Chondrocyte (in vitro differentiated cells): ENCODE data around the gene WNT10A. TPM values are rescaled to one million over a fixed set of nuclear protein-coding genes. Genes with fewer than 3 reads are reported as not detected.

Experiments used
- DNase-seq: peaks from one replicate; pipeline ENCODE4 v3.0.0; 2021; ENCODE audit warnings: mixed read lengths, low spot score
- H3K27ac Mint-ChIP-seq: one replicate; pipeline ENCODE4 v1.8.0; 2021; ENCODE audit warnings: mild to moderate bottlenecking, moderate library complexity, mixed read lengths; ENCODE audit not compliant: unreplicated experiment
- H3K27me3 Mint-ChIP-seq: 2 replicates; pipeline ENCODE4 v1.8.0; 2021; ENCODE audit warnings: low read depth, mixed read lengths
- H3K36me3 Mint-ChIP-seq: 2 replicates; pipeline ENCODE4 v1.8.0; 2021; ENCODE audit warnings: low read depth, mixed read lengths
- H3K4me1 Mint-ChIP-seq: 2 replicates; pipeline ENCODE4 v1.8.0; 2021; ENCODE audit warnings: low read depth, mild to moderate bottlenecking, mixed read lengths
- H3K4me3 Mint-ChIP-seq: one replicate; pipeline ENCODE4 v1.8.0; 2021; ENCODE audit warnings: mild to moderate bottlenecking, moderate library complexity, mixed read lengths; ENCODE audit not compliant: unreplicated experiment
- H3K9me3 Mint-ChIP-seq: 2 replicates; pipeline ENCODE4 v1.8.0; 2021; ENCODE audit warnings: low read depth, mixed read lengths
- total RNA-seq: library from RNA; stranded (reverse); gene quantifications from 3 replicates; pipeline ENCODE4 v1.2.1, GENCODE V29; 2021
- TF ChIP-seq, protein P1 (sequence below): fragments of 200-600 bp; sonication (generic); IDR thresholded peaks from 2 replicates; pipeline ENCODE4 v1.5.0; 2021; ENCODE audit warnings: antibody characterized with exemption, mild to moderate bottlenecking, moderate library complexity

WNT10A gene
- total RNA-seq, 1 donor from 2014 or later = not detected

DNA sequence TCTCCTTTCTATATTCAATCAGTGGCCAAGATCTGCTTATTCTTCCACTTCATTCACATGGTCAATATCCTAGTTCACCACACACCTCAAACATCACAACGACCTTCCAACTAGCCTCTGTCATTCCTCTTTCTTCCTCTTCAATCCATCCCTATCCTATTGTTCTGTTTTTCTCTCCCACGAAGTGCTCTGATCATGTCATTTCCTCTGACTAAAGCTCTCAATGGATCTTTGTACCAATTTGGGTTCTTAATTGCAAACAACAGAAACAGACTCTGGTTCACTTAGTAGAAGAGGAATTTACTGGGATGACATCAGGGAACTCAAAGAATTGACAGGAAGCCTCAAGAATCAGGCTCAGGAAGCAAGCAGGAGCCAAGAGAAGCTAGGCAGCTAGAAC lies 23.5 kb downstream of the WNT10A start:
- Mint-ChIP-seq H3K4me3 (no peak overlapping the region), H3K9me3 (peaks cover 6% of the 10 kb centered on the region), H3K27me3 (peaks cover 43% of the 10 kb centered on the region), H3K36me3 (peaks cover 2% of the 10 kb centered on the region), H3K27ac (no peak overlapping the region), H3K4me1 (peaks cover 5% of the 10 kb centered on the region)
- TF ChIP-seq, protein P1, sequence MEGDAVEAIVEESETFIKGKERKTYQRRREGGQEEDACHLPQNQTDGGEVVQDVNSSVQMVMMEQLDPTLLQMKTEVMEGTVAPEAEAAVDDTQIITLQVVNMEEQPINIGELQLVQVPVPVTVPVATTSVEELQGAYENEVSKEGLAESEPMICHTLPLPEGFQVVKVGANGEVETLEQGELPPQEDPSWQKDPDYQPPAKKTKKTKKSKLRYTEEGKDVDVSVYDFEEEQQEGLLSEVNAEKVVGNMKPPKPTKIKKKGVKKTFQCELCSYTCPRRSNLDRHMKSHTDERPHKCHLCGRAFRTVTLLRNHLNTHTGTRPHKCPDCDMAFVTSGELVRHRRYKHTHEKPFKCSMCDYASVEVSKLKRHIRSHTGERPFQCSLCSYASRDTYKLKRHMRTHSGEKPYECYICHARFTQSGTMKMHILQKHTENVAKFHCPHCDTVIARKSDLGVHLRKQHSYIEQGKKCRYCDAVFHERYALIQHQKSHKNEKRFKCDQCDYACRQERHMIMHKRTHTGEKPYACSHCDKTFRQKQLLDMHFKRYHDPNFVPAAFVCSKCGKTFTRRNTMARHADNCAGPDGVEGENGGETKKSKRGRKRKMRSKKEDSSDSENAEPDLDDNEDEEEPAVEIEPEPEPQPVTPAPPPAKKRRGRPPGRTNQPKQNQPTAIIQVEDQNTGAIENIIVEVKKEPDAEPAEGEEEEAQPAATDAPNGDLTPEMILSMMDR = no peak
- DNase-seq = no peak

DNA sequence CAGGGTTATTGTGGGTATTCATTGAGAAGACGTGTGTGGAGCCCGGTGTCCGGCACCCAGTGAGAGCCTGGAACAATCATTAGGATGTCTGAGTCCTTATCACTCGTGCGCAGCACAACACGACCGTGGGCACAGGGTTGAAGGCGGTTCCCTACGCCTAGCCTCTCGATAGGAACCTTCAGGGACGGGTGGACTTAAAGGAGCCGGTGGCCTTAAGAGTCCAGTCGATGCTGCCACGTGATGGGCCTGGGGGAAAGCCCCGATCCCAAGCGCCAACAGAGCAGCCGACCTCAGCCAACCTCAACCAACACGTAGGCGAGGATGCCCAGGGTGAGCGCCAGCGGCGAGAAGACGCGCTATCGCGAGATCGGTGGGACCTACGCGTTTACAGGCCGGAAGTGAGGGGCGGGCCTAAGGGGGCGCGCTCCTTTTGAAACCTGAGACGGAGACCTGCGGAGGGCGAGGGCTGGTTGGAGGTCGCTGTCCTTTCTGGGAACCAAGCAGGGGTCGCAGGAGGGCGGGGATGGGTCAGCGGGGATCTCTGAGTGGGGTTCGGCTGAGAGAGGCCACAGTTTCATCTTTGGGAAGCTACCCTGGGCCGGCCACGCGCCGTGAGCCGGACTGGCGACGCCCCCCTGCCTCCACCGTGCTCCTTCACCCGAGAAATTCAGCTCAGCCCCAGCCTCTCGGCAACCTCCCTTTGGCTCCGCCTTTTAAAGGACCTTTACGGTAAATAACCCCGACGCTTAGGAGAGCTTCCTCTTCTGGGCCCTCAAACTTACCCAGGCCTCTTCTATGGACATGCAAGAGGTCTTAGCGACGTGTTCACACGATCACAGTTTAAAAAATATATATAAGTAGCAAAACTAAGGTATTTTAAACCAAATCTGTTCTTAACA lies 28.3 kb downstream of the WNT10A start:
- Mint-ChIP-seq H3K27ac (peak overlapping the region; percentile 83), H3K4me1 (peaks cover 14% of the 10 kb centered on the region), H3K36me3 (no peaks in the 10 kb centered on the region), H3K4me3 (peak overlapping the region; percentile 79), H3K27me3 (peaks cover 16% of the 10 kb centered on the region), H3K9me3 (no peaks in the 10 kb centered on the region)
- TF ChIP-seq, protein P1 = peak; percentile 13
- peak; percentile 93 for DNase-seq

DNA sequence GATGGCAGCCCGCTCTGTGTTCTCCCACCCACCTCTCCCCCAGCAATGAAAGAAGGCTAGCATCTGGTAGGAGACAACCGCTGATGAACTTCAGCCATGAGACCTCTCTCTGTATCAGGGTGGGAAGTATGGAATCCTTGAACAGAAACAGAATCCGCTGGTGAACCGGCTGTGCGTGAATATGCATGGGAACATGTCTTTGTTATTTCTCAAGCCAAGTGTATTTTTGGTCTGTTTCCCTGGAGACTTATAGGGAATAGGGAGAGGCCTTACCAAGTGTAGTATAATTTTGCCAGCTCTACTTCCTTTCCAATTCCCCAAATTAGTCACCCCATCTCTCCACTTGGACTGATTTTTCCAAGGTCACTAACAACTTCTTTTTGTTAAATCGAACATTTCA lies 30.1 kb downstream of the WNT10A start:
- Mint-ChIP-seq H3K4me1 (peaks cover 14% of the 10 kb centered on the region), H3K9me3 (no peaks in the 10 kb centered on the region)

DNA sequence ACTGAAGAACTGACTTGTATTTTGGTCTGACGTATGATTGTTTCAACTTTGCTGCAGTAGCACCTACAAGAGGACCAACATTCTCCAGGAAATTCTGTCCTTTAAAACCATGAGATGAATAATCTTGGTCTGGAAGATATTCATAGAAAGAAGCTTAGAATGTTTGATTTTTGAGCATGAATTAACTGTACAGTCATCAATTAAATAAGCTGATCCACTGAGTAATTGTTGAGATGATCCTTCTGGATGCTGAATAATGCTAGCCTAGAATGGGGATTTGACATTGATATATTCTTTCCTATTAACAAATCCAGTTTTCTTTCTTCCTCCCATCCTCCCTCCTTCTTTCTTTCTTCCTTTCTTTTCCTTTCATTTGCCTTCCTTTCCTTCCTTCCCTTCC lies 39.9 kb downstream of the WNT10A start:
- Mint-ChIP-seq H3K9me3 (peaks cover 8% of the 10 kb centered on the region), H3K36me3 (peaks cover 5% of the 10 kb centered on the region), H3K4me3 (no peak overlapping the region), H3K27me3 (peaks cover 62% of the 10 kb centered on the region), H3K4me1 (no peaks in the 10 kb centered on the region), H3K27ac (no peak overlapping the region)
- TF ChIP-seq, protein P1 = no peak
- no peak for DNase-seq

More for the DNA sequence above, 30.1 kb downstream of the WNT10A start:
- H3K36me3 Mint-ChIP-seq = no peaks in the 10 kb centered on the region
- TF ChIP-seq, protein P1 = no peak
- H3K27ac Mint-ChIP-seq = no peak overlapping the region
- peaks cover 14% of the 10 kb centered on the region for H3K27me3 Mint-ChIP-seq
- H3K4me3 Mint-ChIP-seq = no peak overlapping the region
- no peak for DNase-seq

DNA sequence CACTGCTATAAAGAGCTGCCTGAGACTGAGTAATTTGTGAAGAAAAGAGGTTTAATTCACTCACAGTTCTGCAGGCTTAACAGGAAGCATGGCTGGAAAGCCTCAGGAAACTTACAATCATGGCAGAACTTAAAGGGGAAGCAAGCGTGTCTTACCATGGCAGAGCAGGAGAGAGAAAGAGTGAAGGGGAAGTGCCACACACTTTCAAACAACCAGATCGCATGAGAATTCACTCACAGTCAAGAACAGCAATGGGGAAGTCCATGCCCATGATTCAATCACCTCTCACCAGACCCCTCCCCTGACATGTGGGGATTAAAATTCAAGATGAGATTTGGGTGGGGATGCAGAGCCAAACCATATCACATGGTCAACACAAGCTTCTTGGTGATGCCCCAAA lies 44.1 kb downstream of the WNT10A start:
- H3K4me3 Mint-ChIP-seq = no peak overlapping the region
- peaks cover 4% of the 10 kb centered on the region for H3K36me3 Mint-ChIP-seq
- no peaks in the 10 kb centered on the region for H3K4me1 Mint-ChIP-seq
- DNase-seq = no peak
- peaks cover 67% of the 10 kb centered on the region for H3K27me3 Mint-ChIP-seq
- H3K9me3 Mint-ChIP-seq = peaks cover 8% of the 10 kb centered on the region
- TF ChIP-seq, protein P1 = no peak
- no peak overlapping the region for H3K27ac Mint-ChIP-seq
